ENCODE results near the gene FCGR2B. TPM values are rescaled to one million over a fixed set of nuclear protein-coding genes. Genes with fewer than 3 reads are reported as not detected.

Gene FCGR2B
- total RNA-seq, 1 experiment from 2014 or later = 0.11 TPM

- no peak for TF ChIP-seq ARID4B (CRISPR knock-in tag; IDR thresholded peaks at IDR 0.05; ENCODE audit: borderline replicate concordance)
- no peak for TF ChIP-seq ZMAT4 (CRISPR knock-in tag; IDR thresholded peaks at IDR 0.05)
- no peak for TF ChIP-seq HMGA2 (CRISPR knock-in tag; IDR thresholded peaks at IDR 0.05)
- TF ChIP-seq, protein P1, sequence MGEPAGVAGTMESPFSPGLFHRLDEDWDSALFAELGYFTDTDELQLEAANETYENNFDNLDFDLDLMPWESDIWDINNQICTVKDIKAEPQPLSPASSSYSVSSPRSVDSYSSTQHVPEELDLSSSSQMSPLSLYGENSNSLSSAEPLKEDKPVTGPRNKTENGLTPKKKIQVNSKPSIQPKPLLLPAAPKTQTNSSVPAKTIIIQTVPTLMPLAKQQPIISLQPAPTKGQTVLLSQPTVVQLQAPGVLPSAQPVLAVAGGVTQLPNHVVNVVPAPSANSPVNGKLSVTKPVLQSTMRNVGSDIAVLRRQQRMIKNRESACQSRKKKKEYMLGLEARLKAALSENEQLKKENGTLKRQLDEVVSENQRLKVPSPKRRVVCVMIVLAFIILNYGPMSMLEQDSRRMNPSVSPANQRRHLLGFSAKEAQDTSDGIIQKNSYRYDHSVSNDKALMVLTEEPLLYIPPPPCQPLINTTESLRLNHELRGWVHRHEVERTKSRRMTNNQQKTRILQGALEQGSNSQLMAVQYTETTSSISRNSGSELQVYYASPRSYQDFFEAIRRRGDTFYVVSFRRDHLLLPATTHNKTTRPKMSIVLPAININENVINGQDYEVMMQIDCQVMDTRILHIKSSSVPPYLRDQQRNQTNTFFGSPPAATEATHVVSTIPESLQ (CRISPR knock-in tag; IDR thresholded peaks at IDR 0.05) = no peak
- TF ChIP-seq MYBL2 (CRISPR knock-in tag; IDR thresholded peaks at IDR 0.05) = no peak
- TF ChIP-seq FOXP1 (CRISPR knock-in tag; IDR thresholded peaks at IDR 0.05; ENCODE audit: borderline replicate concordance) = no peak
- TF ChIP-seq AR (CRISPR knock-in tag; IDR thresholded peaks at IDR 0.05) = no peak
- TF ChIP-seq, protein P2, sequence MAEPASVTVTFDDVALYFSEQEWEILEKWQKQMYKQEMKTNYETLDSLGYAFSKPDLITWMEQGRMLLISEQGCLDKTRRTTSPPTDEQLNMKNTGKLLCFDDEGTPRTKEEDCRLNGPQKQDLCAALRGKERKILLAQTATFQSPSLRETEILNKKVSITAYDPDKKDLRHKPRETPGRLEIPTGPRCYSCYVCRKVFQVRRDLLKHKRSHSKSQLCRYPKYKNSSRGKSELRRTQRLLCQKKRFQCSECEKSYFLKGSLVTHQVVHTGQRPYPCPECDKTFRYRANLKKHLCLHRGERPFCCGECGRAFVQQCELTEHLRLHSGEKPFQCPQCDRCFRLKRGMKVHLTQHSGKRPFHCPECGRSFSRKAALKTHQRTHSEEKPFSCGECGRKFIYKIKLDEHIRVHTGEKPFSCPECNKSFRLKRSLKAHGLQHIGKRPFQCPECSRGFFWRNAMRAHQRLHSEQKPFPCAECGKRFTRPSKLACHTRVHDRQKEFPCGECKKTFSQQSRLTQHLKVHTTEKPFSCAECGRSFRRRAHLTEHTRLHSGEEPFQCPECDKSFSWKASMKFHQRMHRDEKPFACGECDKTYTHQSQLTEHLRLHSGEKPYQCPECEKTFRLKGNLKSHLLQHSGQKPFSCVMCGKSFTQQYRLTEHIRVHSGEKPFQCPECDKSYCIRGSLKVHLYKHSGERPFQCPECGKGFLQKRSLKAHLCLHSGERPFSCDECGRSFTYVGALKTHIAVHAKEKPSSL (CRISPR knock-in tag; conservative IDR thresholded peaks at IDR 0.05) = no peak
- TF ChIP-seq, protein P3, sequence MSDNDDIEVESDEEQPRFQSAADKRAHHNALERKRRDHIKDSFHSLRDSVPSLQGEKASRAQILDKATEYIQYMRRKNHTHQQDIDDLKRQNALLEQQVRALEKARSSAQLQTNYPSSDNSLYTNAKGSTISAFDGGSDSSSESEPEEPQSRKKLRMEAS (CRISPR knock-in tag; IDR thresholded peaks at IDR 0.05) = no peak
- TF ChIP-seq, protein P4, sequence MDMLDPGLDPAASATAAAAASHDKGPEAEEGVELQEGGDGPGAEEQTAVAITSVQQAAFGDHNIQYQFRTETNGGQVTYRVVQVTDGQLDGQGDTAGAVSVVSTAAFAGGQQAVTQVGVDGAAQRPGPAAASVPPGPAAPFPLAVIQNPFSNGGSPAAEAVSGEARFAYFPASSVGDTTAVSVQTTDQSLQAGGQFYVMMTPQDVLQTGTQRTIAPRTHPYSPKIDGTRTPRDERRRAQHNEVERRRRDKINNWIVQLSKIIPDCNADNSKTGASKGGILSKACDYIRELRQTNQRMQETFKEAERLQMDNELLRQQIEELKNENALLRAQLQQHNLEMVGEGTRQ (CRISPR knock-in tag; IDR thresholded peaks at IDR 0.05) = no peak
- no peak for TF ChIP-seq GRHL2 (CRISPR knock-in tag; IDR thresholded peaks at IDR 0.05; ENCODE audit: insufficient replicate concordance, severe bottlenecking)
- TF ChIP-seq, protein P5, sequence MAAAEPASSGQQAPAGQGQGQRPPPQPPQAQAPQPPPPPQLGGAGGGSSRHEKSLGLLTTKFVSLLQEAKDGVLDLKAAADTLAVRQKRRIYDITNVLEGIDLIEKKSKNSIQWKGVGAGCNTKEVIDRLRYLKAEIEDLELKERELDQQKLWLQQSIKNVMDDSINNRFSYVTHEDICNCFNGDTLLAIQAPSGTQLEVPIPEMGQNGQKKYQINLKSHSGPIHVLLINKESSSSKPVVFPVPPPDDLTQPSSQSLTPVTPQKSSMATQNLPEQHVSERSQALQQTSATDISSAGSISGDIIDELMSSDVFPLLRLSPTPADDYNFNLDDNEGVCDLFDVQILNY (CRISPR knock-in tag; IDR thresholded peaks at IDR 0.05) = no peak
- no peak for TF ChIP-seq ZNF396 (CRISPR knock-in tag; IDR thresholded peaks at IDR 0.05; ENCODE audit: borderline replicate concordance)
- no peak for TF ChIP-seq SOX15 (CRISPR knock-in tag; IDR thresholded peaks at IDR 0.05)
Measured at GRCh38 chr1:161719325-161719611, 56.3 kb downstream of the FCGR2B start (continued).

Data from WTC11 (cell line).